NAMALWA (cell line): ENCODE data around the gene VAT1L.

ENCODE experiments used
- DNase-seq: peaks from one replicate; pipeline ENCODE4 v3.0.0-alpha.2; 2015; ENCODE audit warnings: low spot score

Gene VAT1L

DNA sequence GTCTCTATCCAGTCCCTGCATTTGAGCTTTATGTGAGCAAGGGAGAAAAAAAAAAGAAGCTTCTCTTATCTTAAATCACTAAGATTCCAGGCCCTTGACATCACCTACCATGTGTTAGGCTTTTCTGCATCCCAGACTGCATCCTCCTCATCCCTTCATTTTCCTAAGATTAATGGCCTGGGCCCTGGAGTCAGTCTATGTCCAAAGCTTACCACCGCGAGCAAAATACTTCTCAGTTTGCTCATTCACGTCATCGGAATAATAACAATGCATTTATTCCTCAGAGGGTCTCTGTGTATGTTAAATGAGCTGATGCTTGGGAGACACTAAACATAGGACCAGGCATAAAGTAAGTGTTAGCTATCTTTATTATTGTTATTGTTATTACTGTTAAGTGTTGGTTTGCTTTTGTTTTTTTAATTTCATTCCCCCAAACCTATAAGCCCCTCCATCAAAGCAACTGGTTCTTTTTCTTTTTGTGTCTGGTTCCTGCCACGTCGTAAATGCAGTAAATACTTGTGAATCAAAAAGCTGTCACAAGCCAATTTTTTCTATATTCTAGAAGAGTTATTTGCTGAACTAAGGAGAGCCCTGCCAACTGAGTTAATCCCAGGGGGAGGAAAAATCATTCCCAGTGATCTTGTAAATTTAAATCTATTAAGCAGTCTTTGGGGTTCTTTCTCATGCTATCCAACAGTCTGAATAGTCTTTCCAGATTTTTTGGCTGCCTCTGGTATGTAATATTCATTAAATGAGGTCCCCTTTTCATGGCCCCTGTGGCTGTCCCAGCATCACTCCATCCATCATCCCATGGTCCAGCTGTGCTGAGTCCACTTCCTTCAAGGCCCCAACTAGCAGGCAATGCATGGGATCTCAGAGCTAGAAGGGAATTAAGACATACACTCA is 46.5 kb downstream of the VAT1L start:
- DNase-seq, result no peak

DNA sequence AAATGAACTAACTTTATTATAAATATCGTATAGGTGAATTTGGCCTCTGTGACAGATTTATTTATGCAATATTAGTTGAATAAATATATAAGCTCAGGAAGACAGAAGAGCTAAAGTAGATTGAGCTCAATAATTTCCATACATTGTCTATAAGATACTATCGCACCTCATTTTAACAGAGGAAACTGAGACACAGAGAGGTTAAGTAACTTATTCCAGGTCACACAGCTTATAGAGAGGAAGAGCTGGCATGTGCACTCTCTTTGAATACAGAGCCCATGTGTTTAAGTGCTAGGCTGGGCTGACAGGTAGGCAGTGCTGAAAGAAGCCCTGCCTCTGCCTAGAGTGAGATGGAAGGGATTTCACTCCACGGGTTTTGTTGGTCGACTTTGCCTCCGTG is 48.4 kb downstream of the VAT1L start:
- DNase-seq, result no peak

DNA sequence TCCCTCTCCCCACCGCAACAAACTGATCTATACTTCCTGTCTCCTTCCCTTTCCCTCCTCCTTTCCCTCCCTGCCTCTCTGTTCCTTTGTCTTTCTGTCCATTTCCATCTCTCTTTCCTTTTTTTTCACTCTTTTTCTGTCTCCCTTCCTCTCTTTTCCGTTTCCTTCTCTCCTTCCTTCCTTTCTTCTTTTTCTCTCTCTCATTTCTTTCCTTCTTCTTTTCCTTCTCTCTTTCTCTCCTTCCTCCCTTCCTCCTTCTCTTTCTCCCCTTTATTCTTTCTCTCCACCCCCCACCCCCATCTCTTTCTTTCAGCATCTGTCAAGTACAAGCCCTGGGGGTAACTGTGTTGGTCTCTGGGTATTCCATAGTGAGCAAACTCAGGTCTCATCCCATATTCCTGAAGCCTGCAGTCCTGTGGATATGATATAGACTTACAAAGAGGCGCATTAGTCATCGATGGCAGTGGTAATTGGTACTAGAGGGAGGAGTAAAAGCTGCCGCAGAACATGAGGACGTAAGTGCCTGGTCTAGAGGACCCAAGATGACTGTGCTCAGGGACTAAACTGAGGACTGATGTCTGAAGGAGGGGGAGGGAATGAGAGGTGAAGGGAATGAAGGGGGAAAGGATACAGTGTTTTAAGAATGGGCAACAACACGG is 50.4 kb downstream of the VAT1L start:
- no peak for DNase-seq

DNA sequence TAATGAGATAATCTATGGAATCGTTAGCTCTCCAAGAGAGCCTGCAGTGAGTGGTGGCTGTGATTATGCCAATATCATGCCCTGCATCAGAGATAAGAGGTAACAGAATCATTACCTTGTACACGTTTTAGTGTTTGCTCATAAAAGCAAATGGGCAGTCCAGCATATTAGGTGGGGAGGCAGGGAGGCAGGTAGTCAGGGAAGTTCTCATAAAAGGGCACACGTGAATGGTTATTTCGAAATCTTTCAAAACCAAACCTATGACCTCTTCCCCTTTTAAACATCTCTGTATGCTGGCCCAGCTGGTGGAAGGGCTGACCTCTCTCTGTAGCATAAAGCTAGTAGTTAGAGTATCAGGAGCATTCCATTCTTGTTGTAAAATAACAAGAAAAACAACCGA is 51.7 kb downstream of the VAT1L start:
- no peak for DNase-seq

- no peak for DNase-seq
These were observed 52.5 kb downstream of the VAT1L start for GRCh38 chr16:77840673-77841501.

GRCh38 chr16:77841502-77841763 is 53.1 kb downstream of the VAT1L start:
- DNase-seq, result no peak

- DNase-seq, result no peak
These were observed 54.1 kb downstream of the VAT1L start for GRCh38 chr16:77842468-77842867.

GRCh38 chr16:77843405-77843804 is 55.0 kb downstream of the VAT1L start:
- no peak for DNase-seq

GRCh38 chr16:77844801-77845200 is 56.4 kb downstream of the VAT1L start:
- no peak for DNase-seq

GRCh38 chr16:77849646-77850258 is 61.4 kb downstream of the VAT1L start:
- DNase-seq, result no peak

DNA sequence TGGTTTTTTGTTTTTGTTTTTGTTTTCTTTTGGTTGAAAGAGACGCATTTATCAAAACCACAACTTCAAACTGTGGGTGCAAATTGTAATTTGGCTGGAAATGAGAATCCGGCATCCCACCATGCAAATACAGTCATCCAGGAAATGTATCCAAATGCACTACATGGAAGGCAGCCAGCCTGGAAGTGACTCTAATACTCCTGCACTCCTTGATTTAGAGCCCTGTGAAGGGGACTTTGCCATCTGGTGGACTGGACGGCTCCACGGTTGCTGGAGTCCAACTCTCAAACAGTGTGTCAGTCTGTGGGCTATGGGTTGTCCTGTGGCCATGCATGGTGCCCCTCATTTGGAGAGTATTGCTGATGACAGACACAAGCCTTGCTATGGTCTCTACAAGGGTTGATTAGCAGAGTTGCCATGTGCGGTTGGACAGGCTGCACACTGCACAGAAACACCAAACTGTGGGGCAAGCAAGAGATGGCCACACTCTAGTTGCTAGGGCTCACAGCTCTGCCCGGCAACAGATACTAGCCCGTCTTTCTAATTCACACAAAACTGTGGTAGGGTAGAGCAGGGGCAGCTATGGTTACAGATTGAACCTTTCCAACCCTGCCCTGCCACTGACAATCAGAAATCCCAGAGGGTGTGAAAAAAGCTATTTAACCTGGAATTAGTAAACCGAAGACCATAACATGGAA is 62.4 kb downstream of the VAT1L start:
- no peak for DNase-seq

- DNase-seq, result no peak
These were observed 64.8 kb downstream of the VAT1L start for GRCh38 chr16:77853161-77853560.

GRCh38 chr16:77856438-77857160 is 68.2 kb downstream of the VAT1L start:
- no peak for DNase-seq

GRCh38 chr16:77858060-77858459 is 69.7 kb downstream of the VAT1L start:
- no peak for DNase-seq

DNA sequence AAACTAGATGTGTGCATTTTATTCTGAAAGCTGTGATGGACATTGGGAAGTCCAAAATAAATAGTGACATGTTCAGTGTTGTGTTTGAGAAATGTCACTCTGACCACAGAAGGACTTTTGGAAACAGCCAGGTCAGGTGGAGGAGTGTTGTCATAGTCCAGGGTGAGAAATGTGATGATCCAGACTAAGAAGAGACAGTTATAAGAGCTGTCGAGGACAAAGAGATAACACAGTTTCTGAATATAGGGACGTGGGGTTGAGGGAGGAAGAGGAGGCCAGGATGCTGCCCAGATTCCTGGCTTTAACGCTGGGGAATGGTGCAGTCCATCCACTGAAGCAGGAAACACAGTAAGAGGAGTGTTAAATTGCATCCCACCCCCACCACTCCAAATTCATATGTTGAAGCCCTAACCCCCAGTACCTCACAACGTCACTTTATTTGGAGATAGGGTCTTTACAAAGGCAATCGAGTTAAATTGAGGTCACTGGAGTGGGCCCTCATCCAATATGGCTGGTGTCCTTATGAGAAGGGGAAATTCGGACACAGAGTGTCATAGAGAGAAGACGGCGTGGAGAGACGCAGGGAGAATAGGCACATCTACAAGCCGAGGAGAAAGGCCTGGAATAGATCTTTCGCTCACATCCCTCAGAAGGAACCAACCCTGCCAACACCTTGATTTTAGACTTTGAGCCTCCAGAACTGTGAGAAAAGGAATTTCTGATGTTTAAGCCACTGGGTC is 71.3 kb downstream of the VAT1L start:
- no peak for DNase-seq

- DNase-seq, result no peak
These were observed 72.6 kb downstream of the VAT1L start for GRCh38 chr16:77860953-77861352.

DNA sequence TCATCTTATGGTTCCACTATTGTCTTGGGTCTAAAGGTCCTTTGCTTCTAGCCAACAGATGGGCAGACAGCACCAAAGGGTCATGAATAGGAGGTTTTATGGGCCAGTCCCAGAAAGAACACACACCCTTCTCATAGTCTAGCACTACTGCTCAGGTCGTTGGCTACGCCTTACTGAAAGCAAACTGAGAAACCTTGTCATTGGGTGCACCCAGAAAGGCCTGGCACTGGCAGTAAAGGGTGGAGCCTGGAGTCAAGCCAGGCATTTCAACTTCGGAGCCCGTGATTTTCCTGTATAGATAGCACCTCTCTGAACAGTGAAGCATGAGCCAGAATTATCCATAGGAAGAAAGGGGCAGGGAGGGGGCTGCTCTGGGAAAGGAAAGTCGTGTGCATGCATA is 74.9 kb downstream of the VAT1L start:
- no peak for DNase-seq

- no peak for DNase-seq
These were observed 78.4 kb downstream of the VAT1L start for GRCh38 chr16:77866752-77867151.

- no peak for DNase-seq
These were observed 79.7 kb downstream of the VAT1L start for GRCh38 chr16:77868052-77868451.

- no peak for DNase-seq
These were observed 80.1 kb downstream of the VAT1L start for GRCh38 chr16:77868478-77868877.
